ENCODE results near the gene STXBP6.

Gene STXBP6

DNA sequence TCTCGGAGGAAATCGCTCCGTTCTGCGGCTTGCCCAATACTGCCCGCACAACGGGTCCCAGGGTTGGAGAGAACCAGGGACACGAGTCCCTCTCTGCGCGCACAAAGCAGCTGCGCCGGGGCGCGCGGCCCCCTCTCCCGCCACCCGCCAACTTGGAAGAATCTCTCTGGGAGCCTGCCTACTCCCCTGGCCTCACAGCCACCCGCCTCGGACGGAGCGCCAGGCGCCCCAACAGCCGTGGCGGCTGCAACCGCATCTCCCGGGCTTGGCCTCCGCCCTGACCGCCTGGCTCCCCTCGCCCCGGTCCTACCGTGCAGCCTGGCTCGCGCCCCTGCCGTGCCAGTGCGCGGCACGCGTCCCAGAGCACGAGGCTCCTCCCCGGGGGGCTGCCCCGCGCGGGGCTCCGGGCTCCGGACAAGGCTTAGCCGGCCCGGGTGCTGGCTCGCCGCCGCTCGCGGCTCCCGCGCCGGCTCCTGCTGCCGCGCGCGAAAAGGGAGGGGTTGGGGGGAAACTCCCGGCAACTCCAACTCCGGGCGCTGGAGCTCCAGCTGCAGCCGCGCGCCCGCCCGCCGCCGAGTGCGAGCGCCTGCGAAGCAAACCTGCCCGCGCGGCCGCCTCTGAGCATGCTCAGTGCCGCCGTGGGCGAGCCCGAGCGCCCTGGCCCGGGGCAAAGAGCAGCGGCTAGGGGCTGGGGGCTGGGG is at the start of gene STXBP6:
Gene STXBP6, minus strand, starts transcription at position 580 of the 701 bp plus-strand sequence. CDS start 75,329 bp downstream, outside the sequence.
- DNase-seq (ENCODE audit: low read depth in 3 of 3), result peak in 1 of 3 experiments; percentile 18

DNA sequence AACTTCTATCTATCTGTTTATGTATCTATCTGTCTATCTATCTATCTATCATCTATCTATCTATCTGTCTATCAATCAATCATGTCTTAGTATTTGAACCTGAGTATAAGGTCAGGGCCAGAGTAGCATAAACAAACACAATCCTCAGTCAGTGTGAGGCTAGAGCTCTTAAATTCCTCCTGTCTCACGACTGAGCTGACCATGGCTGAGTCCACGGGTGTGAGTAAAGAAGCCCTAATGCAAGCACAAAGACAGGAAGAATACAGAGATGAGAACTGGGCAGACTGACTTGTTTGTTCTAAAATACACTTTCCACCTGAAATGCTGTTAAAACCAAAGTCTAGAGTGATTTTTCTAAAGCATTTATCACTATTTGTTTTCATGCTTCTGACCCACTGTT is 47.2 kb upstream of the STXBP6 start:
- no peak for DNase-seq (ENCODE audit: low read depth in 3 of 3)

DNA sequence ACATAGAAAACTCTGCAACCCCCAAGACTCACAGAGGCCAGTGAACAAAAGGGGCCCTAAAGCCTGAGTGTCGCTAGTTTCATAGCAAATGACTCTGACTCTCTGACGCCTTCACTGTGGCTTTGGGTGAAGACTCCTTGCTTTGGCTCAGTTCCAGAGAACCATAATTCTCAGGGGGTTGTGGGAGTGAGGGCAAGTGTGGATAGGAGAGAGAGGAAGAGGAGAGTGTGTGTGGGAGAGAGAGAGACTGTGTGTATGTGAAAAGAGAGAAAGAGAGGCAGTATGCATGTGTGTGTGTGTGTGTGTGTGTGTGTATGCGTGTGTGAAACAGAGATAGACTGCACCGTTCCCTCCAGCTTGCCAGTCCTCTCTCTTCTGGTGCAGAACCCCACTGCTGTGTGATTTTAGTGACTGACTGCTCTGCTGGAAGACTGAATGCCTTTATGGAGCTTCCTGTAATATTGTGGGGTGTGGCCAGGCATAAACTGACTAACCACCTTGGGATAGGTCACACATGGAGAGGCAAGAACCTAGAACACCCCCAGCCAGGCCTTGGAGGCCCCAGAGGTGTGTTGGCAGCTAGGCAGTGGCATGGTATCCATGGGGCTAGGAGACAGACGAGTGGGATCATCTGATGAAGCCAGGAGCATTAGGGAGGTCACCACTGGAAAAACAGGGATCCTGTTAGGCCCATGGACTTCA is 45.9 kb upstream of the STXBP6 start:
- DNase-seq (ENCODE audit: low read depth in 3 of 3), result no peak

DNA sequence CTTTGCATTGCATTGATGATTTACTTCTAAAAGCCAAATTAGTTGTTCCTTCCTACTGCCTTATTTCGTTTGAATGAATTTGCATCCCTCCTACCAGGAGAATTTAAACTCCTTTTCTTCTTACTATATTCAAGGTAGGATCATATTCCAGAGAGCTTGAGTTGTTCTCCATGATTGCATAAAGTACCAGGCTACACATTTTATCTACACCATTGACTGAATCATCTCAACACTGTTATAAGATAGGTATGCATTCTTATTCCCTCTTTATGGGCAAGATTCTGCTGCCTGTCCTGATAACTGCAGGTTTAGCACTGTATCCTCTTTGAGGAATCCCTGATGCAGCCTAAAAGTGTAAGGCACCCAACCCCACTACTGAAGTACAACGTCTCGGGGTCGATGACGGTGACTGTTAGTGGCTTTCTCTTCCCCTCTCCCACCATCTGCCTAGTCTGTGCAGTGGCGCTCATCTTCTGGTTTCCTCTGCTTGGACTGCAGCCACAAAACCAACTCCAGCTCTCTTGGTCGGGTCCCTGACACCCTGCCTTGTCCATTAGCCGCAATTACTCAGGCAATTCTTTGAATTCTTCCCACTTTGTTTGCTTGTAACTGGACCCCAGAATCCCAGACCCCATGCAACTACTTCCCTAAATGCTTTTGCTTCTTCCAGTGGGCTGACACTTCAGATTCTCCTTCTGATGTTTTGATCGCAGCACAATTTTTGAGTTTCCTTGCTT is 44.4 kb upstream of the STXBP6 start:
- no peak for DNase-seq (ENCODE audit: low read depth in 3 of 3)

DNA sequence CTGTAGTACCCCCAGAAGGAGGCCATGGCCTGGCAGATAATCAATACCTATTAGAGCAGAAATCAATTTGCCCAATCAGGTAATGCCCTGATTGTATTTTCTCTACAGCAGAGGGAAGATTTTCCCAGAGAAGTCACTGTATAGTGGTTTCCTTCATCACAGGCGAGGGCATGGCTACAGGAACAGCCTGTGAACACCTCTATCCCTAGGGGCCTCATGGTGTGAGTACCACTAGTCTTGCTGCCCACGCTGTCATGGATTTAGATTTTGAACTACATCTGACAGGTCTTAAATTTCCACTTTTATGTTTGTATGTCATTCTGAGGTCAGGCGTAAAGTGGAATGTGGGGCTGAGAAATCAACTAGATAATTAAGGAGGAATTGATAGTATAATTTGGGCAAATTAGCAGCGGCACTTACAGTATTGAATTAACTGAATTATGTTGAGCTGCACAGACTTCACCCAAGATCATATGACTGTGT is 42.4 kb upstream of the STXBP6 start:
- no peak for DNase-seq (ENCODE audit: low read depth in 3 of 3)

DNA sequence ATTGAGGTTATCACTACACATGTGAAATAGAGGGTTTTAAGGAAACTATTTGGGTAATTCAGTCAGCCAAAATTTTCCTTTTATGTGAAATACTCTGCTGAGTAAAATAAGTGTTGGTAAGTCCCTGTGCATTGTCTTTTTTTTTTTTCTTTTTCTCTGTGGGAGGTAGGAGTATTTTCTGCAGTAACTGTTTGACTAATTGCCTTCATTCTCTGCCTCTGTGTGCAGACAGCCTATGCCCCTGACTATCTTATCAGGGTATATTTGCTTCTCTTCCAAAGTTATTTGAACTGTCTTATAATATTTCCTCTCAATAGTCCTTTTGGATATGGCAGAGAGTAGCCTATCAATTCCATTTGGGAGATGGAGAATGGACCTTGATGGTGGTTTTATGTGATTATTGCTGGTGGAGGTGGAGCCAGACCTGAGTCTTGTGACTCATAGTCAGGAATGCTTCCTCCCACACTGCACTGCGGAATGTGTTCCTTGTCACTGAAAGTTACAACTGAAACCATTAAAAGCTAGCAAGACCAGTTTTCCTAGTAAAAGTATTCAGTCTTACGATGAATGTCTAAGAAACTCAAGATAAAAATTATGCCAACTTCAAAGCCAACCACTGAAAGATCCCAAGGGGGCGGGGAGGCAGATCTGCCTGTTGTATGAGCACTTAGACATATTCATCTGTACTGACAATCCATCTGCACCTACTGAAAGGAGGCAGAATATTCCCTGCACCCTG is 40.9 kb upstream of the STXBP6 start:
- DNase-seq (ENCODE audit: low read depth in 3 of 3), result no peak

DNA sequence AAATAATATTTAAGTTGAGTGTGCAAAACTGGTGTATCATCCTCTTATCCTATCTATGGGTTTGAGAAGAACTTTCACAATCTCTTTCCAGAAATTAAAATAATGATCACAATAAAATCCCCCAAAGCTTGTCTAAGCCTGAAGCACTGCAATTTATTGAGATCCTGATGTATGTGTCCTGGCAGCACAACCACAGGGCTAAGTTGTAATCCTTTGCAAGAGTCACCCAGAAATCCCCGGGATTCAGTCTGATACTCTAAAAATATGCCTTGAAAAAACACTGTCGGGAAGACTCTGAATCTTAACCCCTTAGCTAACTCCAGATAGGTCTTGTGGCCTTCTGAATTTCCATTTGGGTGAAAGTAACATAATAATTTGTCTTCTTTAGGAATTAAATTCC is 40.3 kb upstream of the STXBP6 start:
- DNase-seq (ENCODE audit: low read depth in 3 of 3), result no peak

DNA sequence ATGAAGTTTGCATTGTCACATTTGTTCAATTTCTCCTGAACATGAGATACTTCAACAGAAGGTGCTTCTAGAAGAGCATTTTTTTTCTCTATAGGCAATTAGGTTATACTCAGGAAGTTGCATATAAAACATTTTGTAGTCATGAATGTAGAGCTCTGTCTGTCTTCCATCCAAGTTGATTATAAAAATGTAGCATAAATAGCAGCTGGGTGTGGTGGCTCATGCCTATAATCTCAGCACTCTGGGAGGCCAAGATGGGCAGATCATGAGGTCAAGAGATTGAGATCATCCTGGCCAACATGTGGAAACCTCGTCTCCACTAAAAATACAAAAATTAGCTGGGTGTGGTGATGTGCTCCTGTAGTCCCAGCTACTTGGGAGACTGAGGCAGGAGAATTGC is 39.5 kb upstream of the STXBP6 start:
- DNase-seq (ENCODE audit: low read depth in 3 of 3), result no peak

DNA sequence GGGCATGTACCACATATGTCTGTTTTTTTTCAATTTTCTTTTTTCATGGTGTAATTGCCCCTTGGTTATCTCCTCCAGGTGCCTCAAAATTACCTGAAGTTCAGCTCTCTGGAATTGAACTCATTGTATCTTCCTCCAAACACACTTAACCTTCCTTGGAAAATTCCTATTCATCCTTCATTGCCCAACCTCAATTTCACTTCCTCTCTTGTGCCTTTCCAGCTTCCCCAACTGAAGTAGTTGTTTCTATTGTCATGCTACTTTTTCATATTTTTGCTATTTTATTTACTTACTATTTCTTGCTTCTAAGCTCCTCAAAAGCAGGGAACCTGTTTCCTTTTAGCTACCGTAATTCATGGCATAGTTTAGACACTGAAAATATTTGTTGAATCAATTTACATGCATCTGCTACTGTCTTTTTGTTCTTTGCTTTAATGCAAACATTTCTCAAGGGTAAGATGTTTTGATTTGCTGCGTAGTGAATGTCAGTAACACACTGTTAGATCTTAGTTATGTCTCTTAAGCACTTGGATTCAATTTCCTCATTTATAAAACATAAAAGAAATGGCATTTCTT is 37.0 kb upstream of the STXBP6 start:
- DNase-seq (ENCODE audit: low read depth in 3 of 3), result no peak

DNA sequence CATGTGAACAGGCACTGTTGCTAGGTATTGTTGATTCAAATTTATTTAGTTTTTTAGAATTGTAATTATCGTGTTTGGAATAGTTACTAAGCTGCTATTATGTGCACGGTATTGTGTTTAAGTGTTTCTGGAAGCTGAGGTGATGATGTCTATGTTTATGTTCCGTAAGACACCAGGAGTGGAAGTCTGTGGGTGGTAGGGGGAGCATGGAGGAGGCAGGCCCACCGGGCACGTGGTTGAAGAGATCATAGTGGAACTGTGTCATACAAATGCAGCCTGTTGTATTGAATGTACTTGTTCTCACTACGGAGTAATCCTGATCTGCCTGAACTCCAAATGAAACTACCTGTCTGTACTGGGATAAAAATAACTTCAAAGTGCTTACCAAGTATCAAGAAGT is 36.1 kb upstream of the STXBP6 start:
- no peak for DNase-seq (ENCODE audit: low read depth in 3 of 3)

DNA sequence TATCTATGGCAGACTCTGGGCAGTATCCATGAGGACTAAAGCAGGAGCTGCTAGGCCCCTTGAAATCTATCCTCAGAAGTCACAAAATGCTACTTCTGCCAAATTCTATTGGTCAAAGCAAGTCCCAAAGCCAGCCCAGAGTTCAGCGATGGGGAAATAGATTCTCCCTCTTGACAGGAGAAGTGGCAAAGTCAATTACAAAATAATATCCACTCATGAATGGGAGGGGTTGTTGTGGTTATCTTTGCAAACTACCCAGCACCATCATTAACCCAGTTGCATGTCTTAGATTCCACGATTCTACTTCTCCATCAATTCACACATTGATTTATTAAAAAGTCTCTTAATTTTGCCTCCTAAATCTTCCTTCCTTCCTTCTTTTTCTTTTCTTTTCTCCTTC is 30.7 kb upstream of the STXBP6 start:
- no peak for DNase-seq (ENCODE audit: low read depth in 3 of 3)

DNA sequence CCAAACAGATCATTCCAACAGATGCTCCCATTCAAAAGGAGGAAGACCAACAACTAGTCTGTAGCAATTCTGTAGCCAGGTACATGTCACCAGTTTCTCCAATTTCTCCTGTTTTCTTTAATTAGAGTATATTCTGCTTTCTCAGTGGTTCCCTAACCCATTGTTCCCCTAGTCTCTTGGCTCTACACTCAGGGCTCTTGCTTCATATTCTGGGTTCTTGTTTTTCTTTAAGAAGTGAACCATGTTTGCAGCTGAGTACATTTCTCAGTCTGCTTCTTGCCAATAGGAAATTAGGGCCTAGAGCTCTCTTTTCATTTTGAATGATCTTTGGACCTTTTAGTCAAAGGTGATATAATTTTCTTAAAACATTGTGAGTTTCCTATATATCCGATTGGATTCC is 29.4 kb upstream of the STXBP6 start:
- DNase-seq (ENCODE audit: low read depth in 3 of 3), result no peak

DNA sequence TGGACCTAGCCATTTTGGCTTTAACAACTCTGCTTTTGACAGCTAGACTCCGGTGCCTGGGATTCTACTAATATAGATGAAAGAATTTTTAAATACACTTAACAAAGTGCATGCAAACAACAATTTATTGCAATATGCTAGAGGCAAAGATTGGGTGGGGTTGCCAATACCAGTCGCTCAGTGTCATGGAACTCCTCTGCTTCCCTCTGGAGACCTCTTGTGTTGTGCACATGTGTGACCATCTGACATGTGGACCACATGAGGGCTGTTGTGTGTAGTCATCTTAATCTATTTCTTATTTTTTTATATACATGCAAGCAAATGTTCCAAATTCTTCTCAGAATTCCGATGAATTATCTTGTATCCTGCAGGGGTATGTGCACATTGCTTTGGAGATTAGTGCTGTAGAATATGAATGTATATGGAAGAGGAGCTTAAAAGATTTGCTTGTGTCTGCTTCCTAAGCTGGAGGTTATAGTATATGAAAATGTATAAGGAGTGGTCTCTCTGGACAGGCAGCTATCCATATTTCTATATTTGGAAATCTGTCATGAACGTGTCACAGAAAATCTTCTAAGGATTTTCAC is 24.2 kb upstream of the STXBP6 start:
- no peak for DNase-seq (ENCODE audit: low read depth in 3 of 3)

DNA sequence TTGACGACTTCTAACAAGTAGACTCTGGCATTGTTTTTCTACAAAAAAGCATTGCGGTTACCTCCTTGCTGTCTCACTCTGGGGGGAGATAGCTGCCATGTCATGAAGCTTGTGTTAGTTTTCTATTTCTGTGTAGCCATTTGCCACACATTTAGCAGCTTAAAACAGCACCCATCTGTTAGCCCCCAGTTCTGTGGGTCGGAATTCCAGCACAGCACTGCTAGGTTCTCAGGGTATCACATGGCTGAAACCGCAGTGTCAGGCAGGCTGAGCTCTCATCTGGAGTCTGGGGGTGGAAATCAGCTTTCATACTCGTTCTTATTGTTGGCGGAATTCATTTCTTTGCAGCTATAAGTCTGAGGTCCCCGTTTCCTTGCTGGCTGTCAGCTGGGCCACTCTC is 19.9 kb upstream of the STXBP6 start:
- no peak for DNase-seq (ENCODE audit: low read depth in 3 of 3)

DNA sequence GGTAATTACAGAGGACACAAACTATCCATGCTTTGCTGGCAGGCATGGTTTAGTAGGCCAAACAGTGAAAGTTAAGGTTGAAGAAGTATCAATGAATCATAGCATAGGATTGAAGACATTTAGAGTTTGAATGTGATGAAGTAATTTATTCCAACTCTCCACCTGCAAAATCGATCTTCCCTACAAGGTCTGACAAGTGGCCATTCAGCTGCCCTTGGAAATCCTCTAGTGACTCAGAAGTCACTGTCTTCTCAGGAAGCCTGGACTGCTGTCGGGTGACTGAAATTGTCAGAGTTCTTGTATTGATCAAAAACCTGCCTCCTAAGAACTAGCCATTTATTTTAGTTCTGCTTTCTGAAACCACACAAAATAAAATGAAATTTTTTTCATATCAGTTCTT is 17.7 kb upstream of the STXBP6 start:
- DNase-seq (ENCODE audit: low read depth in 3 of 3), result no peak

DNA sequence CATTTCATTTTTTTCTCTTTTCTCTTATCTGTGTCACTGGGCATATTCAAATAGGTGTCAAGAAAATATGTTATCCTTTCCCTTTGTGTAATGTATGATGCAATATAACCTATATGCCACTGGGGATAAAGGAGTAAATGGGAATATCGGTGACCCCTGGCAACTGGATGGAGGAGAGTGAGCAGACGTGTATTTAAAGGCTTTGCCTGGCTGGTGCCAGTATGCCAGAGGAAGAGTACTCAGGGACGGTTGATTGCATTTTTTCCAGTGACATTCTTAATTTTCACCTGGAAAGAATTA is 12.0 kb upstream of the STXBP6 start:
- DNase-seq (ENCODE audit: low read depth in 3 of 3), result no peak

DNA sequence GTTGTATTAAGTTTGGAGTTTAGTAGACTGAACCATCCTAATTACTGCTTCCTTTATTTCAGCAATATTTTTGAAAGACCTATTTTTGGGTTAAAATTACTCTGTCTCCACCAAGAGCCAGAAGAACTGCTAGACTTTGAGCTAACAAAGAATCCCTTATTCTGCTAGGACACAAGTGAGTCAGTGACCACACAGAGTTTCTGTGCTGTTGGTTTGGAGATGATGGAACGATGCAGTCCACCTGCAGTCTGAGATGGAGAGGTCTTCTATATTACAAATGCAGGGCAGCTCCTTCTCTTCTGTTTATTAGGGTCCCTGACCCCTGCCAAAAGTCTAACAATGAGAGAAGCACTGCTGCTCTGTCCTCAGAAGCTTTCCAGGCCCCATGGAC is 6.7 kb upstream of the STXBP6 start:
- DNase-seq (ENCODE audit: low read depth in 3 of 3), result no peak

DNA sequence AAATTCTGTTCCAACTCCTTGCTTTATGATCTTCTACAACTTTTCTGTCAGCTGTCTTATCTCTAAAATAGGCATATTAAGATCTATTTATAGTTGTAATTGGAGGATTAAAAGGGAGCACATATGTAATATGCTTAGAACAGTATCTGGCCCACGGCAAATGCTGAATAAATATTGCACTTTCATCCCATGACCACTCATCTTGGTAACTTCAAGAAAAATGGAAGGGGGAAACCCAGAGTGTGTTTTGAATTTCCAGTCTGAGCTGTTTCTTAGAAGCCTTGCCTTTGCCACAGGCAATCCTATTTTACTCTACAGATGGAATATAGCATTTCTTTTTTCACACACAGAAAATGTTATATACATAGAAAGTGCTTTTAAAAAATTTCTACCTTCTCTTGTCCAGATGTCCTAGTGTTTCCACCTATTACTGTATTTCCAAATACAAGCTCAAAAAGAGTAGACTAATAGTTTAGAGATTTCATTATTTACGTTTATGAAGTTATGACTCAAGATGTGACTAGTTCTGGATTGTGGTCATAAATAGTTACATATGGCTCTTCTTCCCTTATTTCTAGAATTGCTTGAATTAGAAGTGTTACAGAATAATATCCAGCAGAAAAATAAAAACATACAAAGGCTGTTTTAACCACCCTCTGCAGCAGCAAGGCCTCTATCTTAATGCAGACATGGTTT is 6.2 kb upstream of the STXBP6 start:
- DNase-seq (ENCODE audit: low read depth in 3 of 3), result no peak

DNA sequence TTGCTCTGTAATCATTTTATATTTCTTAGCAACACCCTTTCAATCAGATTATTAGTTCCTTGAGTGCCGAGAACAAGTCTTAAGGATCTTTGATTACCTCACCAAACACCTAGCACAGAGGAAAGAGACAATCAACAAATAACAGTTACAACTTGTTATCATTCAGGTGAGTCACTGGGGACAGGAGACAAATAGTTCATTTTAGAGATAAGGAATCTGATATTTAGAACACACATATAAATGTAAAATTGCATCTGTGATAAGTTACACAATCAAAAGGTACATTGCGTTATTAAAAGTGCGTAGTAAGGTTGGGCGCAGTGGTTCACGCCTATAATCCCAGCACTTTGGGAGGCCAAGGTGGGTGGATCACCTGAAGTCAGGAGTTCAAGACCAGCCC is 5.1 kb upstream of the STXBP6 start:
- no peak for DNase-seq (ENCODE audit: low read depth in 3 of 3)

DNA sequence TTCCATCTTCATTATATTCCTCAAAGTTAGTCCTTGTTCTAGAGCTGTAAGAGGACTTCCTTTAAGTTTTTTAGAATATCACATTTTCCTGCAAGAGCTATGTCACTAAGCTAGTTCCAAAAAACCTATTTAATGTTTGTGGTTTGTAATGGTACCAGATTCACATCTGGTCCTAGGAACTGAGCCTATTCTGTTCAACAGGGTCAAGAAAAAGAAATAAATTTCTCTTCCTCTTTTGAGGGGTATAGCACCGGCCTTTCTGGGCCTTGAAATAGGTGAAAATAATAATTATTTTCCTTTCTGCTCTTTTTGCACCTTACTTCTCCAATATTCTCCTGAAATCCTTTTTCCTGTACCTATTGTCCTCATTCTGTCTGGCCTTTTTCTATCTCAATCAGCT is 3.6 kb upstream of the STXBP6 start:
- DNase-seq (ENCODE audit: low read depth in 3 of 3), result no peak

DNA sequence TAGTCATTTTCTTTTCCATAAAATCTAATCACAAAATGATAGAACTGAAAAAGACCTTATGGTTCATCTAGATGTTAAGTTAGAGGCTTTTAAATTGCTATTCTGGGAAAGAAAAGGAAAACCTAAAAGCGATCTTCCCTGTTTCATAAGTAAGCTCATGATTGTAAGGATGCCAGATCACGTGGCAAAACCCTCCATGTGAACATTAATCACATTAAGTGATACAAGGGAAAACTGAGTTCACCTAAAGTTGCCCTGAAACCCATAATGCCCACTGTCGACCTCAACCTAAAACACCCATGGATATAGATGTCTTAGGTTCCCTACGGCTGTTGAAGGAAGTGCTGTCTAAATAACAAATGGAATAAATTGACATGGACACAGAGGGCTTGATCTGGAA is 3.0 kb upstream of the STXBP6 start:
- no peak for DNase-seq (ENCODE audit: low read depth in 3 of 3)

Measured in stimulated activated CD4-positive, alpha-beta T cell treated with anti-CD3 and anti-CD28 coated beads, TNF-alpha, amount 100 ng/mL, for 24 hours (primary cell).